ENCODE results near the gene PINK1. TPM values are rescaled to one million over a fixed set of nuclear protein-coding genes. Genes with fewer than 3 reads are reported as not detected.

The PINK1 gene
- total and polyA plus RNA-seq, 2 of the 13 experiments (the other 11 are each of a cell fraction or from before 2014, with no cell fraction given): 15.3 to 16.1 TPM

- TF ChIP-seq MXI1 (IDR thresholded peaks at IDR 0.05; ENCODE audit: borderline replicate concordance, low read depth, low read length) (no peak), ZFP41 (CRISPR knock-in tag; IDR thresholded peaks at IDR 0.05; ENCODE audit: borderline replicate concordance) (no peak), TRIM22 (IDR thresholded peaks at IDR 0.05) (no peak)
Observed at GRCh38 chr1:20624709-20625108, 8.5 kb upstream of the PINK1 start (continued).

- BruUV-seq (replicated peaks): no TSS peak
- no peak overlapping the region for H2AFZ ChIP-seq (ENCODE audit: low read length)
- H3K27me3 ChIP-seq (ENCODE audit: control insufficient read depth in 1 of 2, insufficient read depth in 2 of 2, low read length in 2 of 2): no peaks in the 10 kb centered on the region
- no peaks in the 10 kb centered on the region for H3K36me3 ChIP-seq (replicated peaks in 1 of 2; ENCODE audit: control insufficient read depth in 1 of 2, insufficient read depth in 2 of 2, low read length in 2 of 2)
- H3K9ac ChIP-seq (ENCODE audit: insufficient read depth, low read depth, low read length): no peak overlapping the region
- no peaks in the 10 kb centered on the region for H3K4me1 ChIP-seq (ENCODE audit: insufficient read depth, low read length)
- H4K20me1 ChIP-seq (ENCODE audit: insufficient read depth, low read length): no peaks in the 10 kb centered on the region
- intact Hi-C loops (cut with micrococcal nuclease; ENCODE audit: unreplicated experiment): no loop called here
- no peak for TF ChIP-seq MTERF4 (CRISPR knock-in tag; IDR thresholded peaks at IDR 0.05)
- in situ Hi-C loops (cut with HindIII; ENCODE audit: extremely low pct_ligation_motif_present, low pct_unique_long_range_greater_than_20kb): no loop called here
- ChIA-PET POLR2A (no interaction called here), CTCF (ENCODE audit: low intra/inter-chr PET ratio, low total read pairs) (no interaction called here)
- no peak overlapping the region for H3K4me3 ChIP-seq (replicated peaks in 1 of 3; ENCODE audit: insufficient read depth in 1 of 3, low read depth in 2 of 3, low read length in 3 of 3)
- no peak for ATAC-seq
- no peak for DNase-seq (ENCODE audit: low spot score)
- 13% methylated on average over 3 of the region's 3 CpGs for WGBS (ENCODE audit: low lambda C conversion rate)
- no peaks in the 10 kb centered on the region for H3K79me2 ChIP-seq (ENCODE audit: insufficient read depth, low read length)
- no peak overlapping the region for H3K4me2 ChIP-seq (ENCODE audit: low read depth, low read length)
- H3K27ac ChIP-seq (ENCODE audit: extremely low read length, insufficient read depth, low read length): no peak overlapping the region
- no peaks in the 10 kb centered on the region for H3K9me3 ChIP-seq (ENCODE audit: low read length)
- no peak for FAIRE-seq
Observed at GRCh38 chr1:20625176-20626097, 7.8 kb upstream of the PINK1 start.

All from HepG2 (cell line).